RPMI8226 (cell line): Measurements from ENCODE around the gene DEXI.
A peak's percentile ranks its signal among the peaks of the same experiment; 100 is the strongest.
"Not testable (repeated sequence)": the region's sequence is repeated elsewhere in the genome, so short reads cannot be mapped to it uniquely, and the experiment has no call there.

Experiments
- DNase-seq: peaks from one replicate; pipeline ENCODE4 v3.0.0-alpha.2; 2015

DEXI gene

GRCh38 chr16:10968498-10968897 is 26.2 kb upstream of the DEXI start:
- DNase-seq: no peak

DNA sequence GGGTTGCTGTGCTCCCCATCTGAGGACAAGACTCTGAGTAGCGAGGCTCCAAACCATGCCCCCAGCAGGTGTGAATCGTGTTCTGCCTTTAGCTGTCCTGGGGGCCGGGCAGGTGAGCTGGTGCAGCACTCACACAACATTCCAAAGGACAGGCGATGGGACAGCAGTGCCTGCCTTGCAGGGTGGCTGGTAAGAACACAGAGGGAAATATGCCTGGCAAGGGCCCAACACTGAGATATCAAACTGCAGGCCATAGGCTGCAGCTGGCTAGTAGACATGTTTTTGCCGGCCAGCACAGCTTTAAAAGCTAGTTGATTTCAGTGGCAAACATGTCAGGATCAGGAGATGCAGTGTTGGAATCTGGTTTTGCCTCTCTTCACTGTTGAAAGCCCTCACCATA is 25.7 kb upstream of the DEXI start:
- DNase-seq: no peak

GRCh38 chr16:10966559-10966958 is 24.3 kb upstream of the DEXI start:
- DNase-seq: not testable (repeated sequence)

GRCh38 chr16:10966129-10966528 is 23.9 kb upstream of the DEXI start:
- DNase-seq: no peak

DNA sequence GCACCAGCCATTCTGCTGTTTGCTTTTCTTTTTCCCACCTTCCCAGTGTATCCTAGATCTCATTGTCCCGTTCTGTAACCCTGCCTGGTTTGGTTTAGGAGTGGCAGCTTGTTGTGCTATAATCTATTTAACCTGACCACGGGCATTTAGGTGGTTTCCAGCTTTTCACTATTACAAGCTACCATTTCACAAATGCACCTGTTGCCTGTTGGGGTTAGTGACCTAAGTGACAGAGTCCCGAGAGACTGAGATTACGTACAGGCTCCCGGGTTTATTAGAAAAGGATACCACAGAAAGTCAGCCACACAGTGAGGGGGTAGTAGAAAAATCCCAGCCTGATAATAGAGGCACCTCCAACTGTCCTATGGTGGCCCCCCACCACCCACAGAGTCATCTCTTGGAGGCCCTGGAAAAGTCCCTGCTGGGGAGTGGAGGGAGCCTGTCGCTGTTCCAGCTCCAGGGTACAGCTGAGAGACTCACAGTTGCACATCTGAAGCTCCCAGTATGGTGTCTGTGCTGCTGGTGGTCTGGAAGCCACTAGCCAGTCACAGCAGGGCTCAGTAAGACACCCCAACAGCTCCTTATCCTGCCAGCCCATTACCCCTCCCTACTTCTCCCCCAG is 23.3 kb upstream of the DEXI start:
- DNase-seq: no peak

GRCh38 chr16:10964891-10965326 is 22.6 kb upstream of the DEXI start:
- DNase-seq: no peak

DNA sequence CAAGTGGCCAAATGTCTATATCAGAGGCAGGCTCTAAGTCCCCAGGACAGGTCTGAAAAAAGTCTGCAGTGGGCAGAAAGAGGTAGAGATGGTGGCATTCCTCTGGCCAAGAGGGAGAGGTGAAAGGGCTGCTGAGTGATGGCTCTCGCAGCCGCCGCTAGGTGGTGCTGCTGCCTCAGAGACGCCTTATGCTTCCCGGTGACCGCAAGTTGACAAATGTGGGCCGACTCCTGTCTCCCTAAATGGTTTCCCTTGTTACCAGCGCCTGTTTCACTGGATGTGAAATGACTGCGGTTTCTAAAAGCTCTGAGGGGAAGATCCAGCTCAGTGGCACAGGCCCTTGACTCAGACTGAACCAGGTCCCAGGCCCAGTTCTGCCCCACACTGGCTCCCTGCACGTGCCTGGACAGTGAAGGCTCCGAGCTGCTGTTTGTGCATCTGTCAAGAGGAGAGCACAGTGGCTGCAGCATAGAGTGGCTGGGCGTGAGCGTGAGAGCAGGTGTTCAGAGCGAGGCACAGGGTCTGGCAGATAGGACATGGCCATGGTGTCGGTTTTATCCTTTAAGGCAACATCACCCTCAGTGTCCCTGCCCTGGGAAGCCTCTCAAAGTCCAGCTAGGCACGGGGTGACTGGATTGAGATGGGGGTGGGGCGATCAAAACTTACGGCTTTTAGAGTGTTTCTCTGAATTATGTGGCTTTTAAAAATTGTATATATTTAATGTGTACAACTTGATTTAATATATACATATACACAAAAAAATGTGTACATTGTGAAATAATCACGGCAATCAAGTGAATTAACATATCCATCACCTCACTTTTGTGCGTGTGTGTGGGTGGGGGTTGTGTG is 22.0 kb upstream of the DEXI start:
- peak; percentile 82 for DNase-seq

- DNase-seq: no peak
These were observed 19.0 kb upstream of the DEXI start for GRCh38 chr16:10961231-10961630.

- no peak for DNase-seq
These were observed 16.9 kb upstream of the DEXI start for GRCh38 chr16:10959161-10959560.

- DNase-seq: no peak
These were observed 15.7 kb upstream of the DEXI start for GRCh38 chr16:10957771-10958482.

DNA sequence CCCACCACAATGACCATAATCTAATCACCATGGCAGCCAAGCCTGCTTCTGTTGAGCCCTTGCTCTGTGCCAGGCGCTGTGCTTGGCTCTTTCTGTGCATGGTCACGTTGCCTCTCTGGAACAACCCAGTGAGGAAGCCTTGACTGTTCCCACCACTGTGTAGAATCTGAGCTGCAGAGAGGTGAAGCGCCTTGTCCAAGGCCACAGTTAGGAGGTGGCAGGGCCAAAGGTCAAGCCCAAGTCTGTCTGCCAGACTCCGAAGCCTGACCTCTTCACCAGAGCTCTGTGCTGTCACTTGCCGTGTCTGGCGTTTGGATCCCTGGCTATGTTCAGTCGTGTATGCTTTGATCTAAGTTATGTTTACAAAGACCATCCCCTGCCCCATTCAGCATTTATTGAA is 12.6 kb upstream of the DEXI start:
- DNase-seq: no peak

DNA sequence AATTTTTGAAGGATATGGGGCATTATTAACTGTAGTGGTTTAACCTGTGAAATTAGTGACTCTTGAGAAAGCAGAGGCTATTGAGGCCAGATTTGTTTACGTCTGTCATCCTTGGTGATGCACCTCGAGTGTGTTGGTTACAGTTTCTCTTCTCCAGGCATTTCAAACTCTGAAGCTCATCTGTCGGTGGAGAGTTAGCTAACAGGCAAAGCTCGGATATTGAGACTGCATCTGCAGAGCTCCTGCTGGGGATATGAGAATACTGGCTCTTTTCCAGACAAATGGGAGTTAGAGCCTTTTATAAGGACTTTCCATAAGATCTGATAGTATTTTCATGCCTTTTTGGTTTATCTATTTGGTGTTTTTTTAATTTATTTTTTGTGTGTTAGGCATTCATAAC is 8.8 kb upstream of the DEXI start:
- DNase-seq: no peak

DNA sequence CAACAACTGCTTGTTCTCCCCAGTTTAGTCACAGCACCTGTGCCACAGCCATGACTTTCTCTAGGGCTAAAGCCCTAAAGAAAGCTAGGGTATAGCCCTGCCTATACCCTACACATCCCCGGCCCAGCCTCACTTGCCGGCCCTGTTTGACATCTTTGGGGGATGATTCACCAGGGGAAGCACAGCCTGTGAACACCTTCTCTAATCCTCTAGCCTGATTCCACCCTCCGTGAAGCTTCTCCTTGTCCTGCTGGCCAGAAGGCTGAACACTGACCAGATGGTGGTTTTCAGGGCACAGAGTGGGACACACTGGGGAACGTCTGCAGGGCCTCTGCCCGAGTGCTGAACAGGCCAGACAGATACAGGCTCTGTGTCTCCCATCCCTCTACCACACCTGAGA is 8.1 kb upstream of the DEXI start:
- no peak for DNase-seq

DNA sequence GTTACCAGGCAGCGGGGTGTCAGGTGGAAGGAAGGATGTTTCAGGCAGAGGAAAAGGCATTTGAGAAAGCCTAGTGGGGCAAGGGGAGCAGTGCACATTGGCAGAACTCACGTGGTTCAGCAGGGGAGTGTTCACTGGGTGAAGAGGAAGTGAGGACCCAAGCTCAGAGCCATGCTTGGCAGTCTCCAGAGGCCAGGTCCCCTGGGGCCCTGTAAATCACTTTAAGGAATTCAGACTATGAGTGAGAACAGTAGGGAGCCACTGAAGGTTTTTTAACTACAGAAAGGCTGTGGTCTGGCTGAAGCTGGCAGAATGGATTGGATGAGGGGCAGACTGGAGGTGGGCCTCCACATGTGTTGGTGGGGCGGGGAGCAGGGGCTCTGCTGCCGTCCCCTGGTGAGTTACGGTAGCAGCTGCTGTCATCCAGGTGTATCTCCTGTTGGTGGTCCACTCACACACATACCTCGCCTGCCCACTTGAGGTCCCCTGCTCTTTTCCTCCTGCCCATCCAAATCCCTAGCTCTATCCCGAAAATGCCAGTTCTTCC is 7.2 kb upstream of the DEXI start:
- peak; percentile 66 for DNase-seq

DNA sequence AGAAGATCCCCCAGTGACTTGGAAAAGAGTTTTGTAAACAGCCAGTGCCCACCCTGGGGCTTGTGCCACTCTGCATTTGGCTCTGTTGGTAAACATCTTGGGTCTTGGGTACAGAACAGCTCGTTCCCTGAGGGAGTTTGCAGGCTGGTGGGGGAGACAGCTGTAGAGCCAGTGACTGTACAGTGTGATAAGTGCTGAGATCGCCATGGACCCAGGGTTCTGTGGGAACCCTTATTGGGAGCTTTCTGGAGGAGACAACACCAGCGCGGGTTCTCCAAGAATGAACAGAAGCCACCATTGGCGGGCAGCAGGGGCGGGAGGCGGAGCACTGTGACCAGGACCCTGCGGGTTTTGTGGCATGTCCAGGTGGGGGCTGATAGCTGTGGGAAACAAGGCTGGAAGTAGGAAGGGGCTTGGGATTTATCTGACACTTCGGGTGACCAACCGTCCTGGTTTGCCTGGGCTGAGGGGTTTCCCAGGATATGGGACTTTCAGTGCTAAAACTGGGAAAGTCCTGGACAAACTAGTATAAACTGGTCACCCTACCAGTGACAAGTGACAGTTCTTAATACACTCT is 5.0 kb upstream of the DEXI start:
- no peak for DNase-seq

GRCh38 chr16:10946308-10946707 is 4.0 kb upstream of the DEXI start:
- no peak for DNase-seq

DNA sequence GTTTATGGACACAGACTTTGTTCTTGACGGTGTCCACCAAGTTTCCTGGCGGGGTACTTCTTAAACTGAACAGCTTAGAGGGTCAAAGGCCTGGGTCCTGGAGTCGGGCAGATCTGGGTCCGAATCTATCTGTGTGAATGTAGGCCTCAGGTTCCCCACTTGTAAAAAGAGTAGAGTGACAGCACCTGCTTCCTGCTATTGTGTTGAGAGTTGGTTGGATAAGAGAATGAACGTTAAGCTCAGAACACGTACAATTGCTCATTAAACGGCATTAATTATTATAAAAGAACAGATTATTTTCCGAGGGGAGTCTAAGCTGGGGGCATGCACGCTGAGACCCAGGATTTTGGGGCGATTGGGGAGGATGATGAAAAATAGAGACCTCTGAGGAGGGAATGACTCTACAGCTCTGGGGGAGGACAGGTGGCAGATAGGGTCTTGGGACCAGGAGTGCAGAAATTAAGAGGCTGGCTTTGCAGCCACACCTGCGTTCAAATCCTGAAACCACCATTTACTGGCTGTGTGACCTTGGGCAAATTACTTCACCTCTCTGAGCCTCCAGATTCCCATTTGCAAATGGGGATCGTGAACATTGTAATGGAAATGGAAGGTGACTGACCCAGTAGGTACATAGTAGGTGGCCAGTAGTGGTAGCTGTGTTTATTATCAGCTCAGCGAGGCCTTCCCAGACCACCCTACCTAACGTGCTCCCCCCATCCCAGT is 3.0 kb upstream of the DEXI start:
- DNase-seq: no peak

- peak; percentile 98 for DNase-seq
These were observed 2.2 kb upstream of the DEXI start, which contains the start of gene CLEC16A for GRCh38 chr16:10944249-10945064. TSS of gene CLEC16A (plus strand) at chr16:10944564. CDS start at chr16:10944718, 154 bp downstream.

- no peak for DNase-seq
These were observed 741 bp upstream of the DEXI start for GRCh38 chr16:10943064-10943353.

GRCh38 chr16:10941935-10942351 is 325 bp downstream of the DEXI start:
- peak; percentile 25 for DNase-seq

DNA sequence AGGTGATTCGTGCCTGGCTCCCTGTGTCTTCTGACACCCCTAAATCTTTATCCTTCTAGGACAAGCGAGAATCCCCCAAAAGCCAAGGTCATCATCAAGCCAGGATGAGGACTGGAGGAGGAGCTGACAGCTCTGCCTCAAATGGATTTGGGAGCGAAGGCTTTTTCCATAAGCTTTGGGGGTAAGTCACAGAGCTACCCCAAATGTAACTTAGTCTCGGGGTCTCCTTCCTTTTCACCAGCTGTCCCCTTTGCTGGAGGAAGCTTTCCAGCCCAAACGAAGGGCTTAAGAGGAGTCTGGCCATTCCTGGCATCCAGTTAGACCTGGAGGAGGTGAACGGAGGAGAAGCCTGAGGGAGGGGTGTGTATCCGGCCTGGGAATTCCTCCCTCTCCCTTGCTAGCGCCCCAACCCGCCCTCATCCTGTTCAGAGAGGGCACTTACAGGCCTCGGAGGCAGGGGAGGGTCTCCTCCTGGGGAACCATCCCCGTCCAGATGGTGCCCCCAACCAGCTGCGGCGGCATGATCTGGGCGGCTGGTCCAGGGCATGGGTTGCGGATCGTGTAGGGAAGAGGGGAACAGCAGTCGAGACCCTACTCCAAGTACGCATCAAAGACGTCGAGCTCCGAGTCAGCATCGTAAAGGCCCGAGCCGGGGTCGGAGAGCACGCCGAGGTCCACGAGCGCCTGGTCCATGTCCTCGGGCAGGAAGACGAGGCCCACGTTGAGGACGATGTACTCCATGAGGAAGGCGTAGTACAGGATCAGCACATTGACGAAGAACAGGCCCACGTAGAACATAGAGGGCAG is 938 bp downstream of the DEXI start:
- peak; percentile 23 for DNase-seq
